NCI-H2107 (cell line): ENCODE results near the gene RIPOR1.
A peak's percentile ranks its signal among the peaks of the same experiment; 100 is the strongest.

Experiments
- DNase-seq: peaks from one replicate; lab custom pipeline; 2025; lab: John Stamatoyannopoulos, UW

RIPOR1 gene

GRCh38 chr16:67539691-67540635, 11.3 kb downstream of the RIPOR1 start:
- no peak for DNase-seq

GRCh38 chr16:67540756-67541155, 12.1 kb downstream of the RIPOR1 start:
- DNase-seq, result no peak

DNA sequence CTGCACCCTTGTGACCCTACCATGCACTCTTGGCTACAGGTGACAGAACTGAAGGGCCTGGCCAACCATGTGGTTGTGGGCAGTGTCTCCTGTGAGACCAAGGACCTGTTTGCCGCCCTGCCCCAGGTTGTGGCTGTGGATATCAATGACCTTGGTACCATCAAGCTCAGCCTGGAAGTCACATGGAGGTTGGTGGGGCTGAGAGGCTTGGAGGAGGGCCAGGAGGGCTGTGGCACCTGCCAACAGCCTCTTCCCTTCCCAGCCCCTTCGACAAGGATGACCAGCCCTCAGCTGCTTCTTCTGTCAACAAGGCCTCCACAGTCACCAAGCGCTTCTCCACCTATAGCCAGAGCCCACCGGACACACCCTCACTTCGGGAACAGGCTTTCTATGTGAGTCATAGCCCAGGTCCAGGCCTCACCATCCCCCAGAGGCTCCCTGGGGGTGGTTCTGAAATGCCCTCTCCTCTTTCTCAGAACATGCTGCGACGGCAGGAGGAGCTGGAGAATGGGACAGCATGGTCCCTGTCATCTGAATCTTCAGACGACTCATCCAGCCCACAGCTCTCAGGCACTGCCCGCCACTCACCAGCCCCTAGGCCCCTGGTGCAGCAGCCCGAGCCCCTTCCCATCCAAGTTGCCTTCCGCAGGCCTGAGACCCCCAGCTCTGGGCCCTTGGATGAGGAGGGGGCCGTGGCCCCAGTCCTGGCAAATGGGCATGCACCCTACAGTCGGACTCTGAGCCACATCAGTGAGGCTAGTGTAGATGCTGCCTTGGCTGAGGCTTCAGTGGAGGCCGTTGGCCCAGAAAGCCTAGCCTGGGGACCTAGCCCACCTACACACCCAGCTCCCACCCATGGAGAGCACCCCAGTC, 13.0 kb downstream of the RIPOR1 start:
- no peak for DNase-seq

DNA sequence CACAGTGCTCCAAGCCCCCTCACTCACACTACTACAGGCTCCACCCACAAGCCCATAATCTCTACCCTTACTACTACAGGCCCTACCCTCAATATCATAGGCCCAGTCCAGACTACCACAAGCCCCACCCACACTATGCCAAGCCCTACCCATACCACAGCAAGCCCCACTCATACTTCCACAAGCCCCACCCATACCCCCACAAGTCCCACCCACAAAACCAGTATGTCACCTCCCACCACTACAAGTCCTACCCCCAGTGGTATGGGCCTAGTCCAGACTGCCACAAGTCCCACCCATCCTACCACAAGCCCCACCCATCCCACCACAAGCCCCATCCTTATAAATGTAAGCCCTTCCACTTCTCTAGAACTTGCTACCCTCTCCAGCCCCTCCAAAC, 13.8 kb downstream of the RIPOR1 start:
- DNase-seq, result no peak

- DNase-seq, result no peak
Measured at GRCh38 chr16:67543036-67543435, 14.4 kb downstream of the RIPOR1 start.

DNA sequence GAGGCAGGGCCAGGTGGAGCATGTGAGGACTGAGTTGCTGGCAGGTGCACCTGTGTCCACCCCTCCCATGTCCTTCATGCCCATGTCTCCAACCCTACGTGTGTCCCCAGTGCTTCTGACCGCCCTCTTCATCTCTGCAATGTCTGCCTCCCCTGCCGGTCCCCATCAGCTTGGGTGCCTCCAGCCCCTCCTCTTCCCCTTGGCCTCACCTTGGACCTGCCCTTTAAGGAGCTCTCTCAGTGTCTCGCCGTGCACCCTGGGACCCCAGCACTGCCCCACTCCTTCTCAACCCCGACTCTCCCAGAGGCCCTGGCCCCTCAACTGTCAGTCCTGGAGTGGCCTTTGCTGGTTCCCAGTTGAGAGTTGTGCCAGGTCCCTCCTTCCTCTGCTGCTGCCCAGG, 15.0 kb downstream of the RIPOR1 start:
- no peak for DNase-seq

- no peak for DNase-seq
Measured at GRCh38 chr16:67544329-67544841, 15.8 kb downstream of the RIPOR1 start.

DNA sequence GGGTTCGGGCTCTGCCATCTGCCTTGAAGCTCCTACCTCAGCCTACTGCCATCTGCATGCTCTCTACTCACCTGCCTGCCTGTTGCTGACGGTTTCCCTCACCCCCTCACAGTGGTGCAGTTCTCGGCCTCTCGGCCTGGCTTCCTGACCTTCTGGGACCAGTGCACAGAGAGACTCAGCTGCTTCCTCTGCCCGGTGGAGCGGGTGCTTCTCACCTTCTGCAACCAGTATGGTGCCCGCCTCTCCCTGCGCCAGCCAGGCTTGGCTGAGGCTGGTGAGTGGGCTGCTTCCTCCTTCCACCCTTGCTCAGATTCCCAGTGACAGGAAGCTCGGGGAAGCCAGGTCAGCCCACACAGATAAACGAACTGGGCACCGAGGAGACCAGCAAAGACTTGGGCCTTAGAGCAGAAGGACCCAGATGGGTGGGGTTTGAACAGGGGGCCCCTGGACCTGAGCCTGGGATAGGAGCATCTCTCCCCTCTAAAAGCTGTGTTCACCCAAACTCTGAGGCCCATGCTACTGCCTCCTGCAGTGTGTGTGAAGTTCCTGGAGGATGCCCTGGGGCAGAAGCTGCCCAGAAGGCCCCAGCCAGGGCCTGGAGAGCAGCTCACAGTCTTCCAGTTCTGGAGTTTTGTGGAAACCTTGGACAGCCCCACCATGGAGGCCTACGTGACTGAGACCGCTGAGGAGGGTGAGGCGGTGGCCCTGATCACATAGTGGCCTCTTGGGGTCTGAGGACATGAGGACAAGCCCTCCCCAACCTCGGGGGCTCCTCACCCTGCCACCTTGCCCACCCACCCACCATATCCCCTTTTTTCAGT, 16.4 kb downstream of the RIPOR1 start:
- DNase-seq, result no peak

- DNase-seq, result no peak
Measured at GRCh38 chr16:67545665-67546024, 17.0 kb downstream of the RIPOR1 start.

- no peak for DNase-seq
Measured at GRCh38 chr16:67546091-67546501, 17.5 kb downstream of the RIPOR1 start.

DNA sequence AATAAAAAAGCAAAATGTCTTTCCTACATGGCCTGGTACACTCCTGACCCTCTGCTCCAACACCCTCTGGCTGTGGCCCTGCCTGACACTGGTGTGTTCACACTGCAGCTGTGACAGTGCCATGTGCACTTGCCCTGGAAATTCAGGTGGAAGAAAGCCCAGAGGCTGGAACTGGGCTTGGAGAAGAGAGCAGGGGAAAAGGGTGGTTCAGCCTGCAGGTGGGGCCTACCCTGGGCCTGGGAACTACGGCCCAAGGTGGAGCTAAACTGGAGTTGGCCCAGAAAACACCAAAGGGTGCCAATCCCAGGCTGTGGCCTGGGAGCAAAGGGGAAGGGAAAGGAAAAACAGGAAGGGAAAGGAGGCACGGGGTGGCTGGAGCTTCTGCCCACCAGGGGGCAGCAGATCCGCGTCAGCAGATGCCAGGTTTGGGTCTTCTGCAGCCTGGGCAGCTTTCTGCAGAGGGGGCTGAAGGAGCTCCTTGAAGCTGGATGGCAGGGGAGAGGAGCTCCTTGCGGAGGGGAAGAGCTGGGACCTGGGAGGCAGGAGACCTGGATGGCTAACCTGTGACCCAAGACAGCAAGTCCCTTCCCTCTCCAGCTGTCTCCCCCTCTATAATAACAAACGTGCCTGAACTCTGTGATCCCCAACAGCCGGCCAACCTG, 18.3 kb downstream of the RIPOR1 start:
- DNase-seq, result peak; percentile 82

DNA sequence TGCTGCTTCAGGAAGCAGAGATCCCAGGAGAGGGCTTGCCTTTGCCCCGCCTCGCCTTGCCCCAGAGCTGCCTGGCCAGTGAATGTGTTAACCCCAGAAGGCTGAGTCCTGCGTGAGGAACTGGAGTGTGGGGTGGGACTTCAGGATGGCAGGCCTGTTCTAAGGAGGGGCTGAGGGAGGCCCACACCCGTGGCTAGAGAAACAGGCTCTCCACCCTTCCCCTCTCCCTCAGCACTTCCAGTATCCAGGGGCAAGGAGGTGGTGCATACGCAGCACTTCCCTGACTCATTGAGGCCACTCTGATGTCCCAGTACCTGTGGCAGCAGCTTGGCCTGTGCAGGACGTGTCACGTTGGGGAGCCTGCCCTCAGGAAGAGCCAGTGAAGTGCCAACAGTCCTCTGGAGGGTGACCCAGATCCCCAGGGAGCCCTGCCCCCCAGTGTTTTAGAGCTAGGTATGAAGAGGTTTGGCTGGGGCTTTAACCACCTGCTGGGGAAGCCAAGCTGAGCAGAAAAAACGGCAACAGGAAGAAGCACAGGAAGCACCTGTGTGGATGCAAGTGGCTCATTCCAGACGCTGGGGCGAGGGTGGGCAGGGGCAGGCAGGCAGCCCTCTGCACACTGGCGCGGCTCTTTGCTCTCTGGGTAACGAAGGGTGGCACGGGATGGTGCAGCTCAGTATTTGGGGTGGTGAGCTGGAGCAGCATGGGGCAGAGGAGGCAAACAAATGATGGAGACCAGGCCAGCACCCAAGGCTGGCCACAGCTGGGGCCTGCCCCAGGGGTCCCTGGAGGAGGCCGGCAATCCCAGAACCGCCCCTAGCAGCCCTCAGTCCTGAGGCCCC, 19.0 kb downstream of the RIPOR1 start:
- DNase-seq, result peak; percentile 36

- no peak for DNase-seq
Measured at GRCh38 chr16:67548265-67549126, 19.9 kb downstream of the RIPOR1 start.

DNA sequence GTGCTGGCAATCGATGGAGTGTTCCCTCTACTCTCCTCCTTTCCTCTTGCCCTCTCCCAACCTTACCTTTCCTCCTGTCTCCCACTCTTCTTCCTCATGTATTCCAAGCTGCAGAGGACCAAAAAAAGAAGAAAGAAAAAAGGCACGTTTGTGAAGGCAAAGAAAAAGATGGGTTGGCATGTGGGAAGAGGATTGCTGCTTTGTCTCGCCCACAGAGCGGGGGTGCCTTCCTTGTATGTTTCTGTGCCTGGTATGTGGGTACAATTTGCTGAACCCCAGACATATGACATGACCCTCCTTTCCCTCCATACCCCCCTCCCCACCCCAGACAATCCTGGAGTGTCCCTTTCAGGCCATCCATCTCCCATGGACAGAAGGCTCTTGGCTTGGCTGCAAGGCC, 20.6 kb downstream of the RIPOR1 start:
- DNase-seq, result no peak

GRCh38 chr16:67549936-67550335, 21.3 kb downstream of the RIPOR1 start:
- no peak for DNase-seq

DNA sequence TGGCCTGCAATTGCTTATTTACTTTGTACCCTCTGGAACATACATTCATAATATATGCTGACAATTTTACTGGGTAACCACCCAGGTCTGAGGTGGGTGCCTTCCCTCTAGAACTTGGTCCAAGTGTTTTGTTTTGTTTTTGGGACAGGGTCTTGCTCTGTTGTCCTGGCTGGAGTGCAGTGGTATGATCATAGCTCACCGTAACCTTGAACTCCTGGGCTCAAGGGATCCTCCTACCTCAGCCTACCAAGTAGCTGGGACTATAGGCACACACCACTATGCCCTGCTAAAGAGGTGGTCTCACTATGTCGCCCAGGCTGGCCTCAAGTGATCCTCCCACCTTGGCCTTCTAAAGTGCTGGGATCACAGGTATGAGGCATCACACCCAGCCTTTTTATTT, 22.5 kb downstream of the RIPOR1 start:
- DNase-seq, result no peak

DNA sequence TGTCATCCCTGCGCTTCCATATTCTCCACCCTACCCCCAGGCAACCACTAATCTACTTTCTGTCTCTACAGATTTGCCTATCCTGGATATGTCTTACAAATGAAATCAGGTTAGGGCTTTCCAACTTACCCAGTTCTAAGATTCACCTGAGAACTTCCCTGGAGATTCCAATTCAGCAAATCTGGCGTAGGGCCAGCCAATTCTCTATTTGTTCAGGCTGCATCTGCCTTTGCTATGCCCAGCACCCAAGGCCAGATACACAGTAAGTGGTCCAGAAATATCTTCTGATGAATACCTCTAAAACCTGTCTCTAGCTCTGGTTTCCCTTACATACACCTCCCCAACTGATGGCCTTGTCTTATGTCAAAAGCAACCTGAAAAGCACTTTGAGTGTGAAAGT, 23.3 kb downstream of the RIPOR1 start:
- DNase-seq, result no peak

DNA sequence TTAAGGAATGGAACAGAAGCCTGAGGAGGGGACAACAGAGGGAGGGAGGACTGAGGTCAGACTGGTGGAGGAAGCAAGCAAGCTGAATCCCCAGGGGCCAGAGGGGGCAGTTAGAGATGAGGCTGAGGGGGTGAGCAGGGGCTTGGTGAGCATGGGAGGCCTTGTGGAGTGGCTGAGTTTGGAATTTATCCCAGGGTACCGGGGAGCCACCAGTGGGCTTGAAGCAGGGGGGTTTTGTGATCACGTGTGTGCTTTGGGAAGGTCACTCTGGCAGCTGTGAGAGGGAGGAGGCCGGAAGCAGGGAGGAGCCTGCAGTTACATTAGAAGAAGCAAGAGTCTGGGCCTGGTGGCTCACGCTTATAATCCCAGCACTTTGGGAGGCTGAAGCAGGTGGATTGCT, 23.8 kb downstream of the RIPOR1 start:
- no peak for DNase-seq

DNA sequence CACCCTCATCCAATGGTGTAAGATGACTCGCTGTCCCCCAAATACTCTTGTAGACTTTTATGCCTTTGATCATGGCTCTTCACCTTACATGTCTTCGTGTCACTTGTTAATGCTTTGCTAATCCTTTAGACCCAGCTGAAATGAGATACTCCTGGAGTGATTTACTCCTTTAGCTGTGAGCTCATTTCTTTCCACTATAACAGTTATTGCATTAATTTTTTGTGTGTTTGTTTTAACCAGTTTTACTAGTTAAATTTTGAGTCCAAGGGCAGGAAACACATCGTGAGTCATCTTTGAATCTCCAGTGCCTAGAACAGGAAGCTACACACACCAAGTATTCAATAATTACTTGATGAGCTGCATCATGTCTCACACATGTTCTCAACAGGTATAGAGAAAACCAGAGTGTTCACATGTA, 27.2 kb downstream of the RIPOR1 start:
- no peak for DNase-seq
